ENCODE measurements around the gene FAM83D. TPM values are rescaled to one million over a fixed set of nuclear protein-coding genes. Genes with fewer than 3 reads are reported as not detected.
"Not testable (repeated sequence)": the region's sequence is repeated elsewhere in the genome, so short reads cannot be mapped to it uniquely, and the experiment has no call there.

Gene FAM83D
- total and polyA plus RNA-seq, 2 donors (not counting 1 experiment from before 2014, with no cell fraction given) = 0.82 to 1.7 TPM

- H3K27me3 Mint-ChIP-seq = no peaks in the 10 kb centered on the region
- intact Hi-C loops (cut with micrococcal nuclease) = no loop called here
- no peak overlapping the region for H3K27ac Mint-ChIP-seq
- H3K4me2 ChIP-seq (replicated peaks; ENCODE audit: low read depth, low read length, poor library complexity, severe bottlenecking) = no peak overlapping the region
- H2AFZ ChIP-seq (ENCODE audit: insufficient read depth, low read depth, low read length, poor library complexity, severe bottlenecking) = no peak overlapping the region
- ATAC-seq (ENCODE audit: low read depth) = no peak
- peaks cover 0 to 32% of the 10 kb centered on the region in 2 experiments for H3K36me3 ChIP-seq (replicated peaks in 1 of 2; ENCODE audit: control extremely low read depth in 1 of 2, control insufficient read depth in 1 of 2, extremely low read depth in 1 of 2, insufficient read depth in 2 of 2, low read length in 1 of 2)
- no peak for TF ChIP-seq EZH2 (IDR thresholded peaks at IDR 0.05; ENCODE audit: borderline replicate concordance, insufficient read depth, low read depth, low read length, poor library complexity, severe bottlenecking)
- TF ChIP-seq, protein P1, sequence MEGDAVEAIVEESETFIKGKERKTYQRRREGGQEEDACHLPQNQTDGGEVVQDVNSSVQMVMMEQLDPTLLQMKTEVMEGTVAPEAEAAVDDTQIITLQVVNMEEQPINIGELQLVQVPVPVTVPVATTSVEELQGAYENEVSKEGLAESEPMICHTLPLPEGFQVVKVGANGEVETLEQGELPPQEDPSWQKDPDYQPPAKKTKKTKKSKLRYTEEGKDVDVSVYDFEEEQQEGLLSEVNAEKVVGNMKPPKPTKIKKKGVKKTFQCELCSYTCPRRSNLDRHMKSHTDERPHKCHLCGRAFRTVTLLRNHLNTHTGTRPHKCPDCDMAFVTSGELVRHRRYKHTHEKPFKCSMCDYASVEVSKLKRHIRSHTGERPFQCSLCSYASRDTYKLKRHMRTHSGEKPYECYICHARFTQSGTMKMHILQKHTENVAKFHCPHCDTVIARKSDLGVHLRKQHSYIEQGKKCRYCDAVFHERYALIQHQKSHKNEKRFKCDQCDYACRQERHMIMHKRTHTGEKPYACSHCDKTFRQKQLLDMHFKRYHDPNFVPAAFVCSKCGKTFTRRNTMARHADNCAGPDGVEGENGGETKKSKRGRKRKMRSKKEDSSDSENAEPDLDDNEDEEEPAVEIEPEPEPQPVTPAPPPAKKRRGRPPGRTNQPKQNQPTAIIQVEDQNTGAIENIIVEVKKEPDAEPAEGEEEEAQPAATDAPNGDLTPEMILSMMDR (IDR thresholded peaks at IDR 0.05) = no peak
- no peak for DNase-seq
- H3K27ac ChIP-seq (ENCODE audit: low read length in 2 of 2) = no peak overlapping the region
- no peaks in the 10 kb centered on the region for H4K20me1 ChIP-seq (ENCODE audit: control insufficient read depth, insufficient read depth, low read length, poor library complexity, severe bottlenecking)
- CTCF ChIA-PET = no interaction called here
- no peaks in the 10 kb centered on the region for H3K9me3 Mint-ChIP-seq (ENCODE audit: insufficient read depth)
- WGBS (ENCODE audit: insufficient coverage) = 100% methylated on average over 1 of the region's 5 CpGs
- peaks cover 7 to 14% of the 10 kb centered on the region in 2 donors for H3K4me1 ChIP-seq (ENCODE audit: control insufficient read depth in 2 of 2, insufficient read depth in 2 of 2, low read length in 2 of 2)
- POLR2A ChIA-PET = no interaction called here
- no peaks in the 10 kb centered on the region for H3K79me2 ChIP-seq (ENCODE audit: control insufficient read depth, insufficient read depth, low read length)
- no peak overlapping the region for H3K4me3 Mint-ChIP-seq
- H3K27me3 ChIP-seq (replicated peaks in 1 of 4; ENCODE audit: control extremely low read depth in 1 of 4, control insufficient read depth in 3 of 4, insufficient read depth in 4 of 4, low read length in 3 of 4) = no peaks in the 10 kb centered on the region
- H3K4me1 Mint-ChIP-seq = peaks cover 8% of the 10 kb centered on the region
- no peak overlapping the region for H3K4me3 ChIP-seq (ENCODE audit: control extremely low read depth in 1 of 5, extremely low read depth in 1 of 5, insufficient read depth in 1 of 5, low read depth in 2 of 5, low read length in 4 of 5)
- no peak overlapping the region for H3K9ac ChIP-seq (ENCODE audit: low read length)
- H3K9me3 ChIP-seq (ENCODE audit: control extremely low read depth in 1 of 3, control insufficient read depth in 2 of 3, insufficient read depth in 1 of 3, low read length in 2 of 3) = no peaks in the 10 kb centered on the region
Measured at GRCh38 chr20:38991814-38992704, 65.8 kb downstream of the FAM83D start.

DNA sequence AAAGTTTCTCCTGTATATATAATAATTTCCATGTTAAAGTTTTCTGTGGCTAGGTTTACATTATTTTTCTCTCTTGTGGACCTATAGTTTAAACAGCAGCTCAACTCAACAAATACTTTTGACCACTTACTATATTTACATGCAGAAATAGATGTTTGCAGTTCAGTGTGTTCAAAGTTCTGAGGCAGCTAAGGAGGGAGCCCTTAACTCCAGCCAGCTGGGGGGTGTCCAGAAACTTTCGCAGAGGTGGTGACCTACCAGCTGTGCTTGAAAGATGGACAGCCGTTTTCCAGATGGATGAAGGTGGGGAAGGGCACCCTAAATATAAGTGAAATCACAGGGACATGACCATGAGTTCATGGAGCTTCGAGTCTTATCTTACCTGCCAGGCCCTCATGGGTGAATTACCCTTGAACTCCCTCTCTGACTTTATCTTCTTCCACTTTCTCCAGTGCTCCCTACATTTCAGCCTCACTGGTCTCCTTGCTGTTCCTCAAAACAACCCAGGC is 69.4 kb downstream of the FAM83D start:
- no peak for ATAC-seq (ENCODE audit: low read depth)
- intact Hi-C loops (cut with micrococcal nuclease) = no loop called here
- H2AFZ ChIP-seq (ENCODE audit: insufficient read depth, low read depth, low read length, poor library complexity, severe bottlenecking) = no peak overlapping the region
- Mint-ChIP-seq H3K27ac (no peak overlapping the region), H3K27me3 (no peaks in the 10 kb centered on the region), H3K4me3 (no peak overlapping the region), H3K4me1 (peaks cover 6% of the 10 kb centered on the region), H3K9me3 (ENCODE audit: insufficient read depth) (no peaks in the 10 kb centered on the region)
- no peaks in the 10 kb centered on the region for H3K27me3 ChIP-seq (replicated peaks in 1 of 4; ENCODE audit: control extremely low read depth in 1 of 4, control insufficient read depth in 3 of 4, insufficient read depth in 4 of 4, low read length in 3 of 4)
- H3K4me1 ChIP-seq (ENCODE audit: control insufficient read depth in 2 of 2, insufficient read depth in 2 of 2, low read length in 2 of 2) = no peaks in the 10 kb centered on the region
- H3K9ac ChIP-seq (ENCODE audit: low read length) = no peak overlapping the region
- 96% methylated on average over 3 of the region's 3 CpGs for WGBS (ENCODE audit: insufficient coverage)
- H3K4me2 ChIP-seq (replicated peaks; ENCODE audit: low read depth, low read length, poor library complexity, severe bottlenecking) = no peak overlapping the region
- H3K36me3 ChIP-seq (replicated peaks in 1 of 2; ENCODE audit: control extremely low read depth in 1 of 2, control insufficient read depth in 1 of 2, extremely low read depth in 1 of 2, insufficient read depth in 2 of 2, low read length in 1 of 2) = peaks cover 0 to 42% of the 10 kb centered on the region in 2 experiments
- no peaks in the 10 kb centered on the region for H3K79me2 ChIP-seq (ENCODE audit: control insufficient read depth, insufficient read depth, low read length)
- no peaks in the 10 kb centered on the region for H4K20me1 ChIP-seq (ENCODE audit: control insufficient read depth, insufficient read depth, low read length, poor library complexity, severe bottlenecking)
- H3K4me3 ChIP-seq (ENCODE audit: control extremely low read depth in 1 of 5, extremely low read depth in 1 of 5, insufficient read depth in 1 of 5, low read depth in 2 of 5, low read length in 4 of 5) = no peak overlapping the region
- no peak for DNase-seq
- TF ChIP-seq, protein P1 (IDR thresholded peaks at IDR 0.05) = no peak
- TF ChIP-seq EZH2 (IDR thresholded peaks at IDR 0.05; ENCODE audit: borderline replicate concordance, insufficient read depth, low read depth, low read length, poor library complexity, severe bottlenecking) = no peak
- ChIA-PET POLR2A (no interaction called here), CTCF (interaction anchor here (1.0 kb wide), 1 partner anchor 11 kb away, joined by 4 read pairs; no protein-coding TSS in a partner anchor)
- H3K9me3 ChIP-seq (ENCODE audit: control extremely low read depth in 1 of 3, control insufficient read depth in 2 of 3, insufficient read depth in 1 of 3, low read length in 2 of 3) = no peaks in the 10 kb centered on the region
- H3K27ac ChIP-seq (ENCODE audit: low read length in 2 of 2) = no peak overlapping the region

GRCh38 chr20:38996866-38997265 is 70.6 kb downstream of the FAM83D start:
- intact Hi-C loops (cut with micrococcal nuclease); H3K4me2 ChIP-seq (replicated peaks; ENCODE audit: low read depth, low read length, poor library complexity, severe bottlenecking); H3K27me3 ChIP-seq (replicated peaks in 1 of 4; ENCODE audit: control extremely low read depth in 1 of 4, control insufficient read depth in 3 of 4, insufficient read depth in 4 of 4, low read length in 3 of 4); H3K4me1 ChIP-seq (ENCODE audit: control insufficient read depth in 2 of 2, insufficient read depth in 2 of 2, low read length in 2 of 2); H3K79me2 ChIP-seq (ENCODE audit: control insufficient read depth, insufficient read depth, low read length); H3K4me3 ChIP-seq (ENCODE audit: control extremely low read depth in 1 of 5, extremely low read depth in 1 of 5, insufficient read depth in 1 of 5, low read depth in 2 of 5, low read length in 4 of 5); H3K27ac Mint-ChIP-seq; H3K4me3 Mint-ChIP-seq; H3K4me1 Mint-ChIP-seq; ATAC-seq (ENCODE audit: low read depth); DNase-seq; H3K9ac ChIP-seq (ENCODE audit: low read length); H3K27ac ChIP-seq (ENCODE audit: low read length in 2 of 2); H2AFZ ChIP-seq (ENCODE audit: insufficient read depth, low read depth, low read length, poor library complexity, severe bottlenecking); H3K9me3 Mint-ChIP-seq (ENCODE audit: insufficient read depth); POLR2A ChIA-PET; H3K27me3 Mint-ChIP-seq; H3K9me3 ChIP-seq (ENCODE audit: control extremely low read depth in 1 of 3, control insufficient read depth in 2 of 3, insufficient read depth in 1 of 3, low read length in 2 of 3); H4K20me1 ChIP-seq (ENCODE audit: control insufficient read depth, insufficient read depth, low read length, poor library complexity, severe bottlenecking): not testable (repeated sequence)
- 91% methylated on average over 1 of the region's 1 CpG for WGBS (ENCODE audit: insufficient coverage)
- CTCF ChIA-PET = interaction anchor here (1.3 kb wide), 1 partner anchor 53 kb away, joined by 4 read pairs; no protein-coding TSS in a partner anchor
- peaks cover 0 to 52% of the 10 kb centered on the region in 2 experiments for H3K36me3 ChIP-seq (replicated peaks in 1 of 2; ENCODE audit: control extremely low read depth in 1 of 2, control insufficient read depth in 1 of 2, extremely low read depth in 1 of 2, insufficient read depth in 2 of 2, low read length in 1 of 2)
